ENCODE measurements around the gene NOS1. TPM values are rescaled to one million over a fixed set of nuclear protein-coding genes. Genes with fewer than 3 reads are reported as not detected.

NOS1 gene
- total RNA-seq, 1 donor from 2014 or later: 0.80 TPM

DNA sequence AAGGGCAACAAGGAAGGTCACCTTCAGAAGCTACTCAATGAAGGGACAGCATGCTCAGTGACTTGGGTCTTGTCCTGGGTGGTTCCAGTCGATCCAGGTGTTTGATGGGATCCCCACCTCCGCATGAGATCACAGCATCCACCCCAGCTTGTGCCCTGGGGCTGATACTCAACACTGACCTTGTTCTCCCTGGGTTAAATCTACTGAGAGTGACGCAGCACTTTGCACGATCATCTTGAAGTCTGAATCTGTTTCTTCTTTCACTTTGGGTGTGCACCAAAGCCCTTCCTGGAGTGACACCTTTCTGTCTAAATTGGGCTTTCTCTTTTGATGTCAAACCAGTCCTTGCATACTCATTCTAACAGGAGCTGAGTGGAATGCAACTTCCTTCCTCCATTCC, 13.8 kb downstream of the NOS1 start:
- Mint-ChIP-seq H3K36me3 (no peaks in the 10 kb centered on the region), H3K4me1 (no peaks in the 10 kb centered on the region), H3K4me3 (no peak overlapping the region), H3K27ac (no peak overlapping the region), H3K9me3 (peaks cover 4% of the 10 kb centered on the region), H3K27me3 (ENCODE audit: low read depth) (peaks cover 32% of the 10 kb centered on the region)
- DNase-seq (ENCODE audit: low spot score in 2 of 2, unreplicated experiment in 2 of 2): no peak
- TF ChIP-seq, protein P1, sequence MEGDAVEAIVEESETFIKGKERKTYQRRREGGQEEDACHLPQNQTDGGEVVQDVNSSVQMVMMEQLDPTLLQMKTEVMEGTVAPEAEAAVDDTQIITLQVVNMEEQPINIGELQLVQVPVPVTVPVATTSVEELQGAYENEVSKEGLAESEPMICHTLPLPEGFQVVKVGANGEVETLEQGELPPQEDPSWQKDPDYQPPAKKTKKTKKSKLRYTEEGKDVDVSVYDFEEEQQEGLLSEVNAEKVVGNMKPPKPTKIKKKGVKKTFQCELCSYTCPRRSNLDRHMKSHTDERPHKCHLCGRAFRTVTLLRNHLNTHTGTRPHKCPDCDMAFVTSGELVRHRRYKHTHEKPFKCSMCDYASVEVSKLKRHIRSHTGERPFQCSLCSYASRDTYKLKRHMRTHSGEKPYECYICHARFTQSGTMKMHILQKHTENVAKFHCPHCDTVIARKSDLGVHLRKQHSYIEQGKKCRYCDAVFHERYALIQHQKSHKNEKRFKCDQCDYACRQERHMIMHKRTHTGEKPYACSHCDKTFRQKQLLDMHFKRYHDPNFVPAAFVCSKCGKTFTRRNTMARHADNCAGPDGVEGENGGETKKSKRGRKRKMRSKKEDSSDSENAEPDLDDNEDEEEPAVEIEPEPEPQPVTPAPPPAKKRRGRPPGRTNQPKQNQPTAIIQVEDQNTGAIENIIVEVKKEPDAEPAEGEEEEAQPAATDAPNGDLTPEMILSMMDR (IDR thresholded peaks at IDR 0.05; ENCODE audit: unreplicated experiment): no peak

DNA sequence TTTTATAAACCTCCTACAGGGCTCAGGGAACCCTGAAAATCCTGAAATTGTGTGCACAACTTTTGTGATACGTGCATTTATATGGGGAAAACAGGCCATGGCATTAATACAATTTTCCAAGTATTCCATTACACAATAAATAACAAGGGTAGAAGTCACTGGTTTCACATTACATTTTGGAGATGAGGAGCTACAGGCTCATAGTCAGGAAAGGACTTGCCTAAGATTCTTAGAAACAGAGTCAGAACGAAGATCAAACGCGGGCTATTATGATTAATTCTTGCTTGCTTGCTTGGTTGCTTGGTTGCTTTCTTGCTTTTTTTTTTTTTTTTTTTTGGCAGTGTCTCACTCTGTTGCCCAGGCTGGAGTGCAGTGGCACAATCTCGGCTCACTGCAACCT, 16.7 kb downstream of the NOS1 start:
- peaks cover 22% of the 10 kb centered on the region for H3K27me3 Mint-ChIP-seq (ENCODE audit: low read depth)
- H3K9me3 Mint-ChIP-seq: peaks cover 4% of the 10 kb centered on the region
- no peaks in the 10 kb centered on the region for H3K36me3 Mint-ChIP-seq
- no peaks in the 10 kb centered on the region for H3K4me1 Mint-ChIP-seq
- H3K4me3 Mint-ChIP-seq: no peak overlapping the region
- TF ChIP-seq, protein P1 (IDR thresholded peaks at IDR 0.05; ENCODE audit: unreplicated experiment): no peak
- DNase-seq (ENCODE audit: low spot score in 2 of 2, unreplicated experiment in 2 of 2): no peak
- no peak overlapping the region for H3K27ac Mint-ChIP-seq

DNA sequence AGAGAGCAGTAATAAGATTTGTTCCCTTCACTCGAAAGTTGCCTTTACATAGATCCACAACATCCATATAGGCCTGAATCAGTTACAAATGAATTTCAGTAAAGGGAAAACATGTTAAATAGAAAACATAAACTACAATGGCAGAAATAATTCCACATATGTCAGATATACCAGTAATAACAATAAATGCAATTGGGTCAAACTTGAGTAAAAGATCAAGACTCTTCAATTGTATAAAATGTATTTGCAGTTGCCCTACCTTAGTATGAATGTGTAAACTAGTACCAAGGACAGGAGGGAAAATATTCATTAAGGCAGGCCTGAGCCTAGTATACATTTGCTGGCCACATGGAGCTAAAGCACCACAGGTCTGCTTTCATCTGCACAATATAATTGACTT, 17.6 kb downstream of the NOS1 start:
- Mint-ChIP-seq H3K4me1 (no peaks in the 10 kb centered on the region), H3K27ac (no peak overlapping the region), H3K4me3 (no peak overlapping the region), H3K36me3 (no peaks in the 10 kb centered on the region), H3K27me3 (ENCODE audit: low read depth) (peaks cover 24% of the 10 kb centered on the region), H3K9me3 (peaks cover 4% of the 10 kb centered on the region)
- DNase-seq (ENCODE audit: low spot score in 2 of 2, unreplicated experiment in 2 of 2): no peak
- TF ChIP-seq, protein P1 (IDR thresholded peaks at IDR 0.05; ENCODE audit: unreplicated experiment): no peak

DNA sequence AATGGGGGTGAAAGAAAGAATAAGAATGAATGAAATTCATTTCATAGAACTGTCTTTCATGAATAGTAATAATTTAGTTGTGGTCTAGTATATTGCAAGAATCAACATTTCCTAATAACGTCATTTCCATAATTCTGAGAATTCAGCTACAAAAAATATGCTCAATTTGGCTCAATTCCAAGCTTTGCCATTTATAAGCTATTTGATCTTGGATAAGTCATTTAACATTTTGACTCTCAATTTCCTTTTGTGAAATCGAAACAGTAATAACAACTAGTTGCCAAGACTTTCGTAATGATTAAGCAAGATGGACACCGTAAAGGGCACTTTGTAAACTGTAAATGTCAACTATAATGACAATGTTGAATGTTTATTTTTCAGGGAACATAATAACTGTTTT, 18.1 kb downstream of the NOS1 start:
- TF ChIP-seq, protein P1 (IDR thresholded peaks at IDR 0.05; ENCODE audit: unreplicated experiment): no peak
- no peaks in the 10 kb centered on the region for H3K4me1 Mint-ChIP-seq
- H3K4me3 Mint-ChIP-seq: no peak overlapping the region
- H3K27me3 Mint-ChIP-seq (ENCODE audit: low read depth): peaks cover 28% of the 10 kb centered on the region
- H3K36me3 Mint-ChIP-seq: no peaks in the 10 kb centered on the region
- H3K9me3 Mint-ChIP-seq: peaks cover 4% of the 10 kb centered on the region
- no peak for DNase-seq (ENCODE audit: low spot score in 2 of 2, unreplicated experiment in 2 of 2)
- H3K27ac Mint-ChIP-seq: no peak overlapping the region

DNA sequence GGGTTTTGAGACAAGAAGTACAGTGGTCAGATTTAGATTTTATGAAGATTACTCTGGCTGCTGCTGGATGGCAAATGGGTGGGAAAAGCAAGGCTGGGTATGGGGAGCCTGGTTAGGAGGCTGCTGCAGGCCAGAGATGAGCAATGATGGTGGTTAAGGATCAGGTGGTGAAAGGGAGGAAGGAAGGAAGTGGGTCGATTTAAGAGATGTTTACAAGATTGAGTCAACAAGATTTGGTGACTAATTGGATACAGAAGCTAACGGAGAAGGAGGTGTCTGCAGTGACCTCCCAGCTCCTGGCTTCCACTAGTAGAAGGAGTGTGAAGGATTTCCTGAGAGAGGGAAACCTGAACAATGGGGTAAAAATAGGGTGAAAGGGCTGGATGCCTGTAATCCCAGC, 18.7 kb downstream of the NOS1 start:
- H3K4me3 Mint-ChIP-seq: no peak overlapping the region
- H3K9me3 Mint-ChIP-seq: peaks cover 4% of the 10 kb centered on the region
- no peak overlapping the region for H3K27ac Mint-ChIP-seq
- H3K27me3 Mint-ChIP-seq (ENCODE audit: low read depth): peaks cover 31% of the 10 kb centered on the region
- H3K36me3 Mint-ChIP-seq: no peaks in the 10 kb centered on the region
- TF ChIP-seq, protein P1 (IDR thresholded peaks at IDR 0.05; ENCODE audit: unreplicated experiment): no peak
- H3K4me1 Mint-ChIP-seq: no peaks in the 10 kb centered on the region
- DNase-seq (ENCODE audit: low spot score in 2 of 2, unreplicated experiment in 2 of 2): no peak

DNA sequence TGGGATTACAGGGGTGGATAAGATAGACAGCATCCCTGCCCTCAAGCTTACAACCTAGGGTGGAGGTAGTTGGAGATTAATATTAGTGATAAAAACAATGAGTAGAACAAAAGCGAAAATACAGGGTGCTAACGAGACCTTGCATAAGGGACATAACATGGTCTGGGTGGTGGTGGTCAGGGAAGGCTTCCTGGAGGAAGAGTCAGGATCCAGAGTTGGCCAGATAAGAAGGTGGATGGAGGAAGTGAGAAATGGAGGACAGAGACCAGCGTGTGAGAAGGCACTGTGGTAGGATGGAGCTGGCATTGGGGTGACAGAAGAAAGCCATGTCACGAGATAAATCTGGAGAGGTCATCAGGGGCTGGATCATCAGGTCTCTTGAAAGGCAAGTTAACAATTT, 19.2 kb downstream of the NOS1 start:
- no peaks in the 10 kb centered on the region for H3K4me1 Mint-ChIP-seq
- H3K4me3 Mint-ChIP-seq: no peak overlapping the region
- peaks cover 36% of the 10 kb centered on the region for H3K27me3 Mint-ChIP-seq (ENCODE audit: low read depth)
- TF ChIP-seq, protein P1 (IDR thresholded peaks at IDR 0.05; ENCODE audit: unreplicated experiment): no peak
- H3K9me3 Mint-ChIP-seq: peaks cover 4% of the 10 kb centered on the region
- H3K36me3 Mint-ChIP-seq: no peaks in the 10 kb centered on the region
- H3K27ac Mint-ChIP-seq: no peak overlapping the region
- DNase-seq (ENCODE audit: low spot score in 2 of 2, unreplicated experiment in 2 of 2): no peak

Data from mesothelial cell of epicardium (in vitro differentiated cells).